ENCODE results near the gene SKIDA1. TPM values are rescaled to one million over a fixed set of nuclear protein-coding genes. Genes with fewer than 3 reads are reported as not detected.

Gene SKIDA1
- total RNA-seq, 5 donors from 2014 or later (not counting 1 experiment from before 2014, with no cell fraction given): 0.12 to 0.72 (median 0.57) TPM

DNA sequence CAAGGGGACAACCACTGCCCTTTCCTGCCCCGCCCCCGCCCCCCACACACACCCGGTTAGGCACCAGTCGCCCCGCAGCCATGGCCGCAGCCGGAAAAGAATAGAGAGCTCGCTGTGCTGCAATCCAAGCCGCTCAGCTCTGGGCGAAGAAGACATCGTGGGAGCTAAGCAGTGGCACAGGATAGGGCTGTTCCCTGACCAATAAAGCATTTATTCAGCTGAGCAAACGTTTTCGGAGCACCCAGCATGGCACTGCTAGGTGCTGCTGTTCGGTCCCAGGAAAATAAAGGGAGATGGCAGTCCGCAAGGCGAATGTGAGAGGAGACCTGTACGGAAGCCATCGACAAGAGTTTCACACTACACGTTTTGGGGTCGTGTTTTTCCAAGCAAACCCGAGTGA is 18.3 kb downstream of the SKIDA1 start:
- Histone ChIP-seq H3K36me3 (ENCODE audit: control insufficient read depth in 2 of 2, extremely low read depth in 1 of 2, insufficient read depth in 1 of 2, low read length in 1 of 2) (no peaks in the 10 kb centered on the region), H3K4me1 (ENCODE audit: control insufficient read depth in 1 of 2, extremely low read depth in 1 of 2, insufficient read depth in 2 of 2, low read length in 2 of 2) (peaks cover 2 to 7% of the 10 kb centered on the region in 2 experiments), H3K27ac (ENCODE audit: low read length) (no peak overlapping the region), H3K27me3 (replicated peaks in 1 of 2; ENCODE audit: control insufficient read depth in 2 of 2, extremely low read depth in 1 of 2, insufficient read depth in 2 of 2, low read length in 1 of 2) (peaks cover 0 to 37% of the 10 kb centered on the region in 2 experiments), H3K9me3 (no peaks in the 10 kb centered on the region), H3K4me3 (ENCODE audit: control insufficient read depth in 1 of 2, extremely low read depth in 1 of 2, low read length in 1 of 2) (no peak overlapping the region)
- ATAC-seq (replicated peaks in 1 of 4): no peak
- ChIA-PET CTCF (interaction anchor here in 1 of 2 donors (0.6 to 1.0 kb wide), 2 partner anchors 10 to 13 kb away, joined by 4 to 5 read pairs; no protein-coding TSS in a partner anchor), POLR2A (no interaction called here)
- Mint-ChIP-seq H3K36me3 (no peaks in the 10 kb centered on the region), H3K27ac (no peak overlapping the region), H3K27me3 (peaks cover 25 to 41% of the 10 kb centered on the region in 2 donors), H3K4me3 (no peak overlapping the region), H3K9me3 (no peaks in the 10 kb centered on the region), H3K4me1 (no peaks in the 10 kb centered on the region)
- 91% methylated on average over 20 of the region's 21 CpGs for WGBS (ENCODE audit: insufficient coverage)
- no peak for DNase-seq

- no CpG with 5 or more reads among the region's 3 CpGs for WGBS (ENCODE audit: insufficient coverage)
- no peaks in the 10 kb centered on the region for H3K36me3 ChIP-seq (ENCODE audit: control insufficient read depth in 2 of 2, extremely low read depth in 1 of 2, insufficient read depth in 1 of 2, low read length in 1 of 2)
- H3K4me1 ChIP-seq (ENCODE audit: control insufficient read depth in 1 of 2, extremely low read depth in 1 of 2, insufficient read depth in 2 of 2, low read length in 2 of 2): peaks cover 2 to 7% of the 10 kb centered on the region in 2 experiments
- ChIA-PET CTCF (interaction anchor here in 1 of 2 donors (1.0 kb wide), 1 partner anchor 9 kb away, joined by 5 read pairs; no protein-coding TSS in a partner anchor), POLR2A (no interaction called here)
- no peaks in the 10 kb centered on the region for H3K9me3 Mint-ChIP-seq
- no peaks in the 10 kb centered on the region for H3K4me1 Mint-ChIP-seq
- H3K36me3 Mint-ChIP-seq: no peaks in the 10 kb centered on the region
- no peak overlapping the region for H3K4me3 Mint-ChIP-seq
- peaks cover 0 to 37% of the 10 kb centered on the region in 2 experiments for H3K27me3 ChIP-seq (replicated peaks in 1 of 2; ENCODE audit: control insufficient read depth in 2 of 2, extremely low read depth in 1 of 2, insufficient read depth in 2 of 2, low read length in 1 of 2)
- H3K4me3 ChIP-seq (ENCODE audit: control insufficient read depth in 1 of 2, extremely low read depth in 1 of 2, low read length in 1 of 2): no peak overlapping the region
- H3K27ac Mint-ChIP-seq: no peak overlapping the region
- DNase-seq: no peak
- no peak overlapping the region for H3K27ac ChIP-seq (ENCODE audit: low read length)
- H3K27me3 Mint-ChIP-seq: peaks cover 19 to 34% of the 10 kb centered on the region in 2 donors
- no peak for ATAC-seq (replicated peaks in 1 of 4)
- H3K9me3 ChIP-seq: no peaks in the 10 kb centered on the region
These were observed 19.1 kb downstream of the SKIDA1 start for GRCh38 chr10:21506351-21506750.

DNA sequence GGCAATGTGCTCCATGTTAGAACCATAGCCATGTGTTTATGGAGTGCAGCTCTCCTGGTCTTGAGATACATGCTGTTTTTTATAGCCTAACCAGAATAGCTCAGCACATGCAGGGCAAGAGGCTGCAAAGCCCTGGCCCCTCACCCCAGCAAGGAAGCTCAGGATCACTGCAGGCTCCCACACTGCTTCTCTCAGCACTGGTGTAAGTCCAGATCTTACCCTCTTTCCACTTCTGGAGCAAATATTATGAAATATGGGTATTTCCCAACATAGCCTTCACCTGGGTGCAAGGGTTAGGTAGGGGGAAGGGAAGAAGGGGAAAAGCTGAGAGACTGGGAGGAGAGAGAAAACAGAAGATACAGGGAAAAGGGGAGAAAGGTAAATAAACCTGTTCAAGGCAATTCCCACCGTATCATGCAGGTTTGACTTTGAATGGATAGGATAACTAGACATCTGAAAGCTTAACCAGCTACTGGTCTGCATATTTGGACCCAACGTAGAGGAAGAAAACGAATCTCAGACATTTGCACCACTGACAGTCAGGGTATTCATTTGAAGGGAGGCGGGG is 19.7 kb downstream of the SKIDA1 start:
- H3K9me3 ChIP-seq: no peaks in the 10 kb centered on the region
- no peak overlapping the region for H3K4me3 ChIP-seq (ENCODE audit: control insufficient read depth in 1 of 2, extremely low read depth in 1 of 2, low read length in 1 of 2)
- no peak overlapping the region for H3K4me3 Mint-ChIP-seq
- no peak for ATAC-seq (replicated peaks in 1 of 4)
- WGBS (ENCODE audit: insufficient coverage): 85% methylated on average over 1 of the region's 4 CpGs
- H3K27ac Mint-ChIP-seq: no peak overlapping the region
- H3K36me3 Mint-ChIP-seq: no peaks in the 10 kb centered on the region
- POLR2A ChIA-PET: no interaction called here
- peaks cover 0 to 41% of the 10 kb centered on the region in 2 experiments for H3K27me3 ChIP-seq (replicated peaks in 1 of 2; ENCODE audit: control insufficient read depth in 2 of 2, extremely low read depth in 1 of 2, insufficient read depth in 2 of 2, low read length in 1 of 2)
- no peaks in the 10 kb centered on the region for H3K9me3 Mint-ChIP-seq
- no peak for DNase-seq
- CTCF ChIA-PET: no interaction called here
- no peak overlapping the region for H3K27ac ChIP-seq (ENCODE audit: low read length)
- H3K27me3 Mint-ChIP-seq: peaks cover 21 to 35% of the 10 kb centered on the region in 2 donors
- peaks cover 0 to 1% (median 0%) of the 10 kb centered on the region in 3 donors for H3K4me1 Mint-ChIP-seq
- no peaks in the 10 kb centered on the region for H3K36me3 ChIP-seq (ENCODE audit: control insufficient read depth in 2 of 2, extremely low read depth in 1 of 2, insufficient read depth in 1 of 2, low read length in 1 of 2)
- peaks cover 2 to 7% of the 10 kb centered on the region in 2 experiments for H3K4me1 ChIP-seq (ENCODE audit: control insufficient read depth in 1 of 2, extremely low read depth in 1 of 2, insufficient read depth in 2 of 2, low read length in 2 of 2)

- Histone ChIP-seq H3K9me3 (no peaks in the 10 kb centered on the region), H3K36me3 (ENCODE audit: control insufficient read depth in 2 of 2, extremely low read depth in 1 of 2, insufficient read depth in 1 of 2, low read length in 1 of 2) (no peaks in the 10 kb centered on the region), H3K27ac (ENCODE audit: low read length) (no peak overlapping the region), H3K27me3 (replicated peaks in 1 of 2; ENCODE audit: control insufficient read depth in 2 of 2, extremely low read depth in 1 of 2, insufficient read depth in 2 of 2, low read length in 1 of 2) (peaks cover 0 to 39% of the 10 kb centered on the region in 2 experiments), H3K4me3 (ENCODE audit: control insufficient read depth in 1 of 2, extremely low read depth in 1 of 2, low read length in 1 of 2) (no peak overlapping the region), H3K4me1 (ENCODE audit: control insufficient read depth in 1 of 2, extremely low read depth in 1 of 2, insufficient read depth in 2 of 2, low read length in 2 of 2) (peaks cover 2 to 12% of the 10 kb centered on the region in 2 experiments)
- ChIA-PET CTCF (interaction anchor here in 1 of 2 donors (0.6 kb wide), 1 partner anchor 729 kb away, joined by 5 read pairs; no protein-coding TSS in a partner anchor), POLR2A (interaction anchor here in 1 of 2 donors (0.5 kb wide), 1 partner anchor 47 kb away, joined by 5 read pairs; no protein-coding TSS in a partner anchor)
- no CpG with 5 or more reads among the region's 1 CpG for WGBS (ENCODE audit: insufficient coverage)
- Mint-ChIP-seq H3K4me1 (peaks cover 0 to 4% (median 4%) of the 10 kb centered on the region in 3 donors), H3K9me3 (no peaks in the 10 kb centered on the region), H3K36me3 (no peaks in the 10 kb centered on the region), H3K27ac (no peak overlapping the region), H3K4me3 (no peak overlapping the region), H3K27me3 (peaks cover 32 to 46% of the 10 kb centered on the region in 2 donors)
- ATAC-seq (replicated peaks in 1 of 4) (no peak), DNase-seq (no peak)
These were observed 21.9 kb downstream of the SKIDA1 start for GRCh38 chr10:21503542-21503941.

DNA sequence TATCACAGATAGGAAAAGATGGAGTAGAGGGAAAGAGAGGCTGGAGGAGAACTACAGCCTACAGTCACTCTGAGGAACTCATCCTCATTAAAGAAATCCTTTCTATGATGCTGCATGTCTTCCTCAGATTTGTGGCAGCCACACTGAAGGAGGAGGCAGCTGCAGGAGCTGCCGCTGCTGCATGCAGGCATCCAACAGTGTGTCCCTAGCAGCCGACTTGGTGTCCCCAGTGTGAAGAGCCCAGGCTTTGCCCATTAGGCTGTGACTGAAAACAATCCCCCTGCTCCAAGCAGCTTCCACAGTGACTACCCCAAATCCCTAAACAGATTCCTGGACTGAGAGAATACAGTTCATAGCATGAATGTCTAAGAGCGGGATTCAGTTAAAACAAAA is 23.1 kb downstream of the SKIDA1 start:
- no peak for DNase-seq
- CTCF ChIA-PET: no interaction called here

DNA sequence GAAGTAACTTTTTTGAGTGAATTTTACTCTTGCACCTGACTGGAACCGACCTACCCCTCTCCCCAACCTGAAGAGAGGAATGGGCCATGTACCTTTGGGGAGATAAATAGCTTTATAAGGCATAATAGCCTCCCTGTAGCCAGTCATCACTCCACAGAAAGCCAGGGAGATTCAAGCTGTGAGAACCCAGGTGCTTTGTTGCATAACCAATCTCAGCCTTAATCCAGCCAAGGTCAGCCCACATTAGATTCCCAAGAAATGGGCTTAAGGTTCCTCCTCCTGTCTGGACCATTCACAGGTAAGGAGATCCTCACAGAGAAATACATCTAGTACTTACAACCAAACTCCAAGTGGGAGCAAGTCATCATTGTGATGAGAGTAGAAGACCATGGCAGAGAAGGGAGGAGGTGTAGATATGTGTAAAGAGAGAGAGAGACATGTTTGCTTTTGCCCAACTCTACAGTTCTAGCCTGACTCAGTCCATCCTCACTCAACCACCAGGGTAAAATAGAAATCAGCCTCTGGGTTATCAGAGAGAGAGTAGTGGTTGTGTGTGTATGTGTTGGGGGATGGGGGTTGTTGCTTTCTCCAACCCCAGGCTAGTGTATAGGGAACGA is 23.6 kb downstream of the SKIDA1 start:
- CTCF ChIA-PET: no interaction called here
- Mint-ChIP-seq H3K36me3 (no peaks in the 10 kb centered on the region), H3K9me3 (no peaks in the 10 kb centered on the region), H3K27ac (no peak overlapping the region), H3K4me1 (peaks cover 8 to 13% (median 11%) of the 10 kb centered on the region in 3 donors), H3K4me3 (no peak overlapping the region), H3K27me3 (peaks cover 35 to 52% of the 10 kb centered on the region in 2 donors)
- WGBS (ENCODE audit: insufficient coverage): 80% methylated on average over 1 of the region's 2 CpGs
- H3K4me3 ChIP-seq (ENCODE audit: control insufficient read depth in 1 of 2, extremely low read depth in 1 of 2, low read length in 1 of 2): no peak overlapping the region
- H3K27me3 ChIP-seq (replicated peaks in 1 of 2; ENCODE audit: control insufficient read depth in 2 of 2, extremely low read depth in 1 of 2, insufficient read depth in 2 of 2, low read length in 1 of 2): peaks cover 0 to 33% of the 10 kb centered on the region in 2 experiments
- H3K9me3 ChIP-seq: no peaks in the 10 kb centered on the region
- no peak for ATAC-seq (replicated peaks in 1 of 4)
- peaks cover 8 to 18% of the 10 kb centered on the region in 2 experiments for H3K4me1 ChIP-seq (ENCODE audit: control insufficient read depth in 1 of 2, extremely low read depth in 1 of 2, insufficient read depth in 2 of 2, low read length in 2 of 2)
- POLR2A ChIA-PET: no interaction called here
- no peaks in the 10 kb centered on the region for H3K36me3 ChIP-seq (ENCODE audit: control insufficient read depth in 2 of 2, extremely low read depth in 1 of 2, insufficient read depth in 1 of 2, low read length in 1 of 2)
- no peak overlapping the region for H3K27ac ChIP-seq (ENCODE audit: low read length)
- no peak for DNase-seq

More for the DNA sequence above, 23.1 kb downstream of the SKIDA1 start:
- Mint-ChIP-seq H3K36me3 (no peaks in the 10 kb centered on the region), H3K27ac (no peak overlapping the region), H3K4me3 (no peak overlapping the region), H3K27me3 (peaks cover 39 to 55% of the 10 kb centered on the region in 2 donors), H3K4me1 (peaks cover 8 to 12% (median 11%) of the 10 kb centered on the region in 3 donors), H3K9me3 (no peaks in the 10 kb centered on the region)
- Histone ChIP-seq H3K27ac (ENCODE audit: low read length) (no peak overlapping the region), H3K4me1 (ENCODE audit: control insufficient read depth in 1 of 2, extremely low read depth in 1 of 2, insufficient read depth in 2 of 2, low read length in 2 of 2) (peaks cover 3 to 13% of the 10 kb centered on the region in 2 experiments), H3K27me3 (replicated peaks in 1 of 2; ENCODE audit: control insufficient read depth in 2 of 2, extremely low read depth in 1 of 2, insufficient read depth in 2 of 2, low read length in 1 of 2) (peaks cover 0 to 32% of the 10 kb centered on the region in 2 experiments), H3K9me3 (no peaks in the 10 kb centered on the region), H3K4me3 (ENCODE audit: control insufficient read depth in 1 of 2, extremely low read depth in 1 of 2, low read length in 1 of 2) (no peak overlapping the region), H3K36me3 (ENCODE audit: control insufficient read depth in 2 of 2, extremely low read depth in 1 of 2, insufficient read depth in 1 of 2, low read length in 1 of 2) (no peaks in the 10 kb centered on the region)
- POLR2A ChIA-PET: no interaction called here
- ATAC-seq (replicated peaks in 1 of 4): no peak
- WGBS (ENCODE audit: insufficient coverage): no CpG with 5 or more reads among the region's 3 CpGs

All from T-cell (primary cell).